ENCODE data around the gene PPBP.

The PPBP gene

GRCh38 chr4:73947239-73947985 lies 40.6 kb downstream of the PPBP start:
- no peak for DNase-seq

- no peak for DNase-seq
Measured at GRCh38 chr4:73945674-73946449, 42.1 kb downstream of the PPBP start.

- no peak for DNase-seq
Measured at GRCh38 chr4:73945140-73945539, 42.9 kb downstream of the PPBP start.

GRCh38 chr4:73944061-73944875 lies 43.7 kb downstream of the PPBP start:
- DNase-seq: no peak

- DNase-seq: no peak
Measured at GRCh38 chr4:73943555-73943954, 44.4 kb downstream of the PPBP start.

GRCh38 chr4:73936969-73937368 lies 51.0 kb downstream of the PPBP start:
- DNase-seq: no peak
